Kasumi-1 (cell line): Measurements from ENCODE around the gene GRIK2.

Source experiments
- DNase-seq, 2 experiments: peaks; one replicate each; lab custom pipeline; 2025; lab: John Stamatoyannopoulos, UW

The GRIK2 gene

GRCh38 chr6:101783287-101783686 lies 389.8 kb downstream of the GRIK2 start:
- no peak for DNase-seq

DNA sequence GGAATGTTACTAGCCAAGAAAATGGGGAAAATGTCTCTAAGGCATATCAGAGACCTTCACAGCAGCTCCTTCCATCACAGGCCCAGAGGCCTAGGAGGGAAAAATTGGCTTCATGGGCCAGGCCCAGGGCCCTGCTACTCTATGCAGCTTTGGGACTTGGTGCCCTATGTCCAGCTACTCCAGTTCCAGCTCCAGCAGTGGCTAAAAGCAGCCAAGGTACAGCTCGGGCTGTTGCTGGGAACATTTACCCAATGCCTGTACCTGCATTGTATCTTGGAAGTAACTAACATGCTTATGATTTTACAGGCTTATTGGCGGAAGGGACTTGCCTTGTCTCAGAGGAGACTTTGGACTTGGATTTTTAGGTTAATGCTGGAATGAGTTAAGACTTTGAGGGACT lies 390.6 kb downstream of the GRIK2 start:
- no peak for DNase-seq

- no peak for DNase-seq
Measured at GRCh38 chr6:101799531-101799930, 406.0 kb downstream of the GRIK2 start.

- no peak for DNase-seq
Measured at GRCh38 chr6:101800598-101800997, 407.1 kb downstream of the GRIK2 start.

GRCh38 chr6:101803136-101803535 lies 409.6 kb downstream of the GRIK2 start:
- no peak for DNase-seq

DNA sequence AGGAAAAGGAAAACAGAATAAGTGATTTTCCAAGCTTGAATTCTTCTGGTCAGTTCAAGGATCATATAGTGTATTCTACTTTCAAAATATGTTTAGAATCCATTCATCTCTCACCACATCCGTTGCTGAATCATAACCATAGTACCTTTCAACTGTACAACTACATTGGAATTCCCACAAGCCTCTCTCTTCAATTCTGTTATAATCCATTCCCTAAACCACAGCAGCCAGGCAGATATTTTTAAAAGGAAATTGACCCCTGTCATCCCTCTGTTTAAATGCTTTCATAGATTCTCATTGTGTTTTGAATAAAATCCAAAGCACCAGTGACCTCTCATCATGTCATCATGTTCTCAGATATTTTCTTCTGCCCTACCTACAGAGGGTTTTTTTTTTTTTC lies 412.7 kb downstream of the GRIK2 start:
- no peak for DNase-seq

DNA sequence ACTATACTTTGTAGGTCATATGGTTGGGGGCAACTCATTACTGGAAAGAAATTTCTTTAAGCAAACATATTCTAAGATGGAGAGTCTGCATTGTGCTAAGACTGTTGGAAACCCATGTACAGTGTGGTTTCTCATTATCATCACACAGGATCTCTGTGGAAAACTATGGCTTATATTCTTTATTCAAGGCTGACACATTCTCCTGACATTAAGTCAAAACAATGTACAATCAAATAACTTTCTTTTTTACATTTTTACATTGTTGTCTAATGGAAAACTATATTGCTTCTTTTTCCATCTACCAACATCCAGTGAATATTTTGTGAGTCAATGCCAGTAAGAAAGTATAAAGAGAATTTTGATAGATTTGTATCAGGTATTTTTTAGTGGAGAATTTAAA lies 417.6 kb downstream of the GRIK2 start:
- DNase-seq, result no peak

GRCh38 chr6:101816716-101817115 lies 423.2 kb downstream of the GRIK2 start:
- DNase-seq, result no peak

DNA sequence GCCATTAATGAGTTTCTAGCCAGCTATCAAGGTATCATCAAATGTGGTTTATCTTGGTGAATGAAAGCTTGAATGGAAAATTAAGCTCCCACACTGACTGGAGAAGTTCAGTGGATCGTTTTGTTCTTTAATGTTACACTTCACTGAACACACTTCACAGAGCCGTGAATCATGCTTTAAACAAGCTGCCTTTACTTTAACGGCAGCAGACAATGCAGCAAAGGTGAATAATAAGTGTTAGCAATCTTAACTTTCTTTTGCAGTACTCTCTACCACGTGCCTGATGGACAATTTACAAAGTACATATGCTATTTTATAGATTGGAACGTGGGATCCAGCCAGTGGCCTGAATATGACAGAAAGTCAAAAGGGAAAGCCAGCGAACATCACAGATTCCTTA lies 424.5 kb downstream of the GRIK2 start:
- DNase-seq, result no peak

GRCh38 chr6:101824551-101825345 lies 431.2 kb downstream of the GRIK2 start:
- no peak for DNase-seq

DNA sequence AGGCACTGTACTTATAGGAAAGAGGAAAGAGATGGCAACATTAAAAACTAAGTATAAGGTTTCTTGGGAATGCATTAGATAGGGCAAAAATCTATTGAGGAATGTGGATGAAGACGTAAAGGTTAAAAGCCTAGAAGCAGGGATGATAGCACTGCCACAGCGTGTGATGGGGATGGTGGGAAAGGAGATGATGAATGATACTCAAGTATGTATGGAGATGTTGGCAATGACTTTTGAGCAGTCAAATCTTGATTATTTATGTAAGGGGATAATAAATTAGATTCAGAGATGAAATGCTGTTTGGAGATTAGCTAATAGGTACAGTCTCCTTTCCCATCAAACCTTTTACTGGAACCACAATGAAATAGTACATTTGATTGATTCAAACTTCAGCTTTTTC lies 432.8 kb downstream of the GRIK2 start:
- no peak for DNase-seq

DNA sequence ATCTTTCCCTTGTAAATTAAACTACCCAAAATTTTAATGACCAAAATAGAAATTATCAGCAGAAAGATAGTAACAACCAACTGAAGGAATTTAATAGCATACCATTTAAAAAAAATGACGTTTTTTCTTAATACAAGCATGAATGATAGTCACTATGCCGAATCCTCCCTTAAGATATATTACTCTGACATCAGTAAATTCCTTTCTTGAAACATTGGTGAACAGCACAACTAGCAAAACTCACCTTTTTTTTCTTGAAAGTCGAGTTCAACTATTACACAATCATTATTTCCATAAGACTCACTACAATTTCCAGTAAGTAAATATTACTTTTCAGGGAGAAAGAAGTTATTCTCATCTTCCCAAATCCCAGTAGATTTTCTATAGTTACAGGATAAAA lies 433.2 kb downstream of the GRIK2 start:
- no peak for DNase-seq

DNA sequence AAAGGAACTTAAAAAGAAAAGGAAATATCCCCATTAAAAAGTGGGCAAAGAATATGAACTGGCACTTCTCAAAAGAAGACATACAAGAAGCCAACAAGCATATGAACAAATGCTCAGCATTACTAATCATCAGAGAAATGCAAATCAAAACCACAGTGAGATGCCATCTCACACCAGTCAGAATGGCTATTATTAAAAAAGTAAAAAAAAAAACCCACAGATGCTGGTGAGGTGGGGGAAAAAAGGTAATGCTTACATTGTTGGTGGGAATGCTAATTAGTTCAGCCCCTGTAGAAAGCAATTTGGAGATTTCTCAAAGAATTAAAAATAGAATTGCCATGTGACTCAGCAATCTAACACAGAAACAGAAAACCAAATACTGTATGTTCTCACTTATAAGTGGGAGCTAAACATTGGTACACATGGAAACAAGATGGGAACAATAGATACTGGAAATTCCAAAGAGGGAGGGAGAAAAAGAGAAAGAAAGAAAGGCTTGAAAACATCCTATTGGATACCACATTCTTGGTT lies 437.1 kb downstream of the GRIK2 start:
- no peak for DNase-seq

DNA sequence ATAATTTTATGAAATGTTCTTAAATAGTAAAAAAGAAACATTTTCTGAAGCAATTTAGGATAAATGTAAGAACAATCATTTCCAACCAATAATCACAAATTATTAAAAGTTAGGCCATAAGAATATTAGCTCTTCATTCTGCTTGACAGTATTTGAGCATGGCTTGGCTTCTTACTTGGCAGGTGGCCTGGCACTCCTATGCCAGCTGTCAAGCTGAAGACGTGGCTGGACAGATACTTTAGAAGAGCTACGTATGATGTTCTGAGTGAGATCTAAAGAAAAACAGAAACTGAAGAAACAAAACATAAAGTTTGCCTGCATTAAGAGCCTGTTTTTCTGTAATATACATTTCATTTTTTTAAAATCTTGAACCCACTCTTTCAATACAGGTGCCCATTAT lies 438.9 kb downstream of the GRIK2 start:
- DNase-seq, result no peak

DNA sequence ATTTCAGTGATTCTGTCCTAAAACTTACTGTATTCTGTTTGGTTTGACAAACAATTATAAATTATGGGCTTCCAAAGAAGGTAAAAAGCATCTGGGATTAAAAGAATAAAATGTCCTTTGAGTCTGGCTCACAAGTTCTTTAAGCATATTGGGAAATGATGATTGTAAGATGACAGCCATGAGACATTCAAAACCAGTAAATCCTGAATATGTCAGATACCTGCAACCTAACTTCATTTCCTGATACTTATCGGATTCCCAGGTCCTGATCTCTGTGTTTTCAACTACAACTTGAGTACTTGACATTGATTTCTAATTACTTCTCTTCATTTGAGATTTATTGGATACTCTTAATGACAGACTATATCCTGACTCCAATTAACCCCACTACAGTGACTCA lies 446.6 kb downstream of the GRIK2 start:
- DNase-seq, result no peak

DNA sequence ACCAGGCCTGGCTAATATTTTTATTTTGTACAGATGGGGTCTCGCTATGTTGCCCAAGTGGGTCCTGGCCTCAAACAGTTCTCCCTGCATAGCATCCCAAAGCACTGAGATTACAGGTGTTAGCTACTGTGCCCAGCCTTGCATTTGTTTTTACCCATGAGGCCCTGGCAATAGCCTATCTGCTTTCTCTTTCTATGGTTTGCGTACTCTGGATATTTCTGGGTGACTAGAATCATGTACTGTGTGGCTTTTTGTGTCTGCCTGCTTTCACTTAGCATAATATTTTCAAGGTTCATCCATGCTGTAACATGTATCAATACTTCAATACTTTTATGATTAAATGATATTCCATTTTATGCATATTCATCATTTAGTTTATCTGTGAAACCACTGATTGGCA lies 451.7 kb downstream of the GRIK2 start:
- DNase-seq, result no peak

DNA sequence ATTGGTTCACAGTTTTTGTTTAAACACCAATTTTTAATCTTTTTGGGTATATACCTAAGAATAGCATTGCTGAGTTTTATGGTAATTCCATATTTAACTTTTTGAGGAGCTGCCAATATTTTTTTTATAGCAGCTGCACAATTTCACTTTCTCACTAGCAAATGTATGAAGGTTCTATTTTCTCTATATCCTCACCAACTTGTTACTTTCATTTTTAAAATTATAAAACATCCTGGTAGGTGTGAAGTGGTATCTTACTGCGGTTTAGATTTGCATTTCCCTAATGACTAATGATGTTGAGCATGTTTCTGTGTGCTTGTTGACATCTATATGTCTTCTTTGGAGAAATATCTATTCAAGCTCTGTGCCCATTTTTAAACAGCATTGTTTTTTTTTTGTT lies 452.1 kb downstream of the GRIK2 start:
- no peak for DNase-seq

DNA sequence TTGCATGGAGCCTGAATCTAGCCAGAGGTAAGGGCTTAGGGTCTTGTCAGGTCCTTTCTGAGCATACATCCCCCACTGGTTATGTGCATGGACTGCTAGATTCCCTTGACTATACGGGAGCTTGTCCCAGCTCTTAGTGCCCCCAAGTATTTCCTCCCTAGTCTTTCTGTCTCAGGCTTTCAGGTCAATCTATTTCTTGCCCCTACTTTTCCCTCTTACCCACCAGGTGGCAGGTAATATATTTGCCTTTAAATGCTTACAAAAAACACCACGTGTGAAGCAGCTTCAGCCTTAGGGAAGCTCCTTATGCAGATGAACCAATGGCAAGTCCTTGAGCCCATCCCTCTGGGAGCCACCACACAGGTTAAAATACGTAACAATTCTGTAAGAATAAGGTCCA lies 454.2 kb downstream of the GRIK2 start:
- DNase-seq, result no peak

- no peak for DNase-seq
Measured at GRCh38 chr6:101851911-101852310, 458.4 kb downstream of the GRIK2 start.

DNA sequence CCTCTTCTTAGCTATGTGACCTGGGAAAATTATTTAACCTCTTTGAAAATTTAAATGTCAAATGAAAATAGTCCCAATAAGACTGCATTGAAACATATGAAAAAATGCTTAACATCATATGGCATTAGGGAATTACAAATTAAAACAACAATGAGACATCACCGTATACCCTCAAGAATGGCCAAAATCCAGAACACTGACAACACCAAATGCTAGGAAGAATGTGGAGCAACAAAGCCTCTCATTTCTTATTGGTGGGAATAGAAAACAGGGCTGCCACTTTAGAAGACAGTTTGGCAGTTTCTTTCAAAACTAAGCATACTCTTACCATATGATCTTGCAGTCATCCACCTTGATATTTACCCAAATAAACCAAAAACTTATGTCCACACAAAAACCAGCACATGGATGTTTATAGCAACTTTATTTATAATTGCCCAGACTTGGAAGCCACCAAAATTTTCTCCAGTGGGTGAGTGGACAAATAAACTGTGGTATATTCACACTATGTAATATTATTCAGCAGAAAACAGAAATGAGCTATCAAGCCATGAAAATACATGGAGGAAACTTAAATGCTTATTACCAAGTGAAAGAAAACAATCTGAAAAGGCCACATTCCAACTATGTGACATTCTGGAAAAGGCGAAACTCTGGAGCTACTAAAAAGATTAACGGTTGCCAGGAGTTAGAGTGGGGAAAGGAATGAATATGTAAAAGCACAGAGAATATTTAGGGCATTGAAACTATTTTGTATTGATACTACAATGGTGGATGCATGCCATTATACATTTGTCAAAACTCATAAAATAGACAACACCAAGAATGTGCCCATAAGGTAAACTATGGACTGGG lies 459.9 kb downstream of the GRIK2 start:
- no peak for DNase-seq

- DNase-seq, result no peak
Measured at GRCh38 chr6:101876431-101876830, 482.9 kb downstream of the GRIK2 start.

DNA sequence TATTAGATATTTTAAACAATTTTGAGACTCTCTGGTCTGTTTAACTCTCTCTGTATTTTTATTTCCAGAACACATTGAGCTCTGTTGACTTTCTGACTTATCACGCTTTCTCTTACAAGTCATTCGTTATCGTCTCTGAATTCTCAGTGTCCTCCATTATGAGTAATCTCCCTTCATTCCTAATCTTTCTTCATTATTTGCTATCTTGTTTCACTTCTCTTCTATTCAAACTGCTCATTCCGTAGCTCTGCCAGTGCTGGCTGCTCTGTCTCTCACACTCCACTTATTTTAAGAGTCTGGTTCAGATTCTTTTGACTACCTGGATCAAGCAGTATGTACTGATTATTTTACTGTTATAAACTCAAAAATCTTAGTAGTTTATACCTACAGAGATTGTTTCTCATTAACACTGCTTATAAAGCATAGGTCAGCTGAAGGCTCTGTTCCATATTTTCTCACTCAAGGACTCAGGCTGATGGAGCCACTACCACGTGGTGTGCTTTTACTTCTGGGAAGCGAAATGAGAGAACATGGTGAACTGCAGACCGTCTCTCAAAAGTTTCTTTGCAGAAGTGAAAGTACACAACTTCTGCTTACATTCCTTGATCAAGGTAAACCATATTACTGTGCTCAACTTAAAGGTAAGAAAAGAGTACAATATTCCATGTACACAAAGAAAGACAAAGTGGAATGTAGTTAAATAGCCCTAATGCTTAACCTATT lies 485.2 kb downstream of the GRIK2 start:
- no peak for DNase-seq
